Transverse colon (tissue), 4 donors: Measurements from ENCODE around the gene PPP3CA. TPM values are rescaled to one million over a fixed set of nuclear protein-coding genes. Genes with fewer than 3 reads are reported as not detected.

Source experiments
- DNase-seq: peaks from one replicate; pipeline ENCODE4 v3.0.0-alpha.2; 2019
- H3K27ac ChIP-seq, 4 donors: fragments of 200-600 bp; sonication (generic); 2 replicates each; pipeline ENCODE4 v1.5.1; 2016 to 2018; ENCODE audit warnings: inconsistent platforms in 4 of 4
- H3K27me3 ChIP-seq: fragments of 200-600 bp; sonication (generic); 2 replicates; pipeline ENCODE4 v1.5.1; 2017; ENCODE audit warnings: inconsistent platforms
- H3K36me3 ChIP-seq, 4 donors: fragments of 200-600 bp; sonication (generic); 2 replicates each; pipeline ENCODE4 v1.5.1; 2017 to 2019; ENCODE audit warnings: inconsistent platforms in 4 of 4
- H3K4me1 ChIP-seq, 4 donors: fragments of 200-600 bp; sonication (generic); 2 replicates each; pipeline ENCODE4 v1.5.1; 2017 to 2020; ENCODE audit warnings: inconsistent platforms in 4 of 4
- H3K4me3 ChIP-seq, 4 donors: fragments of 200-600 bp; sonication (generic); 1 replicate in 1 of 4; 2 replicates in 3 of 4; pipeline versions ENCODE4 v1.5.1 to v1.6.1; 2017 to 2019; ENCODE audit warnings: inconsistent platforms in 4 of 4
- H3K9me3 ChIP-seq, 2 donors: fragments of 200-600 bp; sonication (generic); 2 replicates each; pipeline ENCODE4 v1.5.1; 2017 to 2019; ENCODE audit warnings: inconsistent platforms in 2 of 2
- CTCF ChIP-seq, 5 experiments: fragments of 200-600 bp in 3 of 5; fragments of 450-650 bp in 2 of 5; sonication (generic) in 3 of 5; IDR thresholded peaks; 1 replicate in 2 of 5; 2 replicates in 3 of 5; pipeline ENCODE4 v1.5.1; 2016 to 2017; ENCODE audit warnings: antibody characterized with exemption in 5 of 5, inconsistent platforms in 3 of 5, mild to moderate bottlenecking in 2 of 5, moderate library complexity in 1 of 5
- EP300 ChIP-seq: sonication (generic); formaldehyde crosslinking; IDR thresholded peaks from one replicate; pipeline ENCODE4 v1.6.1; 2017; ENCODE audit warnings: antibody characterized with exemption, low read depth
- POLR2A ChIP-seq: fragments of 450-650 bp; IDR thresholded peaks from one replicate; pipeline ENCODE4 v1.6.1; 2016; ENCODE audit warnings: antibody characterized with exemption, mild to moderate bottlenecking, moderate library complexity
- POLR2AphosphoS5 ChIP-seq, 3 donors: sonication (generic); formaldehyde crosslinking; IDR thresholded peaks; one replicate each; pipeline ENCODE4 v1.6.1; 2016; ENCODE audit warnings: antibody characterized with exemption in 3 of 3
- WGBS, 2 donors: methylation state at CpG; one replicate each; pipeline ENCODE4 v1.1.5; 2018; ENCODE audit warnings: low coverage in 1 of 2; 5-methylcytosine and 5-hydroxymethylcytosine counted together
- in situ Hi-C, 4 donors: fragments of 200-750 bp; cut with MboI; loops; one replicate each; pipeline versions ENCODE4 v1.15.0 to v1.15.1; 2017; ENCODE audit warnings: low sequenced_read_pairs in 3 of 4, low pct_ligation_motif_present in 1 of 4, low pct_unique_long_range_greater_than_20kb in 1 of 4
- intact Hi-C: fragments of 100-400 bp; cut with DNase I; formaldehyde crosslinking; loops from one replicate; pipeline ENCODE4 v1.15.1; 2023; ENCODE audit warnings: low total_unique reads
- total RNA-seq, 4 donors: library from RNA; depleted of rRNA; stranded (reverse); fragments of >200 nt; gene quantifications; one replicate each; pipeline ENCODE4 v1.1.0, GENCODE V29; 2016

Gene PPP3CA
- total RNA-seq, 4 donors from 2014 or later, result 29.2 to 50.7 (median 37.7) TPM

GRCh38 chr4:101264512-101264911 is 82.8 kb downstream of the PPP3CA start:
- no peak overlapping the region for H3K27ac ChIP-seq
- H3K36me3 ChIP-seq, result no peaks in the 10 kb centered on the region
- intact Hi-C loops (no loop called here), in situ Hi-C loops (no loop called here)
- H3K4me3 ChIP-seq, result no peak overlapping the region
- TF ChIP-seq POLR2AphosphoS5 (IDR thresholded peaks at IDR 0.05) (no peak), EP300 (no peak), POLR2A (no peak), CTCF (IDR thresholded peaks at IDR 0.05) (no peak)
- no peaks in the 10 kb centered on the region for H3K27me3 ChIP-seq
- no peak for DNase-seq
- H3K4me1 ChIP-seq, result peaks cover 6 to 35% (median 13%) of the 10 kb centered on the region in 4 donors
- H3K9me3 ChIP-seq, result no peaks in the 10 kb centered on the region

- in situ Hi-C loops (no loop called here), intact Hi-C loops (no loop called here)
- Histone ChIP-seq H3K4me1 (peaks cover 10 to 43% (median 18%) of the 10 kb centered on the region in 4 donors), H3K27ac (no peak overlapping the region), H3K9me3 (no peaks in the 10 kb centered on the region), H3K4me3 (no peak overlapping the region), H3K36me3 (no peaks in the 10 kb centered on the region), H3K27me3 (no peaks in the 10 kb centered on the region)
- no peak for DNase-seq
- no peak for TF ChIP-seq CTCF (IDR thresholded peaks at IDR 0.05)
- no peak for TF ChIP-seq POLR2A
- no peak for TF ChIP-seq EP300
- TF ChIP-seq POLR2AphosphoS5 (IDR thresholded peaks at IDR 0.05), result no peak
These were observed 84.6 kb downstream of the PPP3CA start for GRCh38 chr4:101262683-101263082.

- no peak overlapping the region for H3K4me3 ChIP-seq
- TF ChIP-seq POLR2A (no peak), EP300 (no peak), POLR2AphosphoS5 (IDR thresholded peaks at IDR 0.05) (no peak), CTCF (IDR thresholded peaks at IDR 0.05) (no peak)
- H3K27ac ChIP-seq, result no peak overlapping the region
- H3K9me3 ChIP-seq, result no peaks in the 10 kb centered on the region
- no peaks in the 10 kb centered on the region for H3K36me3 ChIP-seq
- no peak for DNase-seq
- in situ Hi-C loops, result no loop called here
- H3K27me3 ChIP-seq, result no peaks in the 10 kb centered on the region
- intact Hi-C loops, result no loop called here
- peaks cover 10 to 57% (median 24%) of the 10 kb centered on the region in 4 donors for H3K4me1 ChIP-seq
- WGBS, 2 donors, result 53 to 72% methylated on average over 2 to 4 of the region's 4 CpGs
These were observed 87.5 kb downstream of the PPP3CA start for GRCh38 chr4:101259876-101260275.

GRCh38 chr4:101258883-101259282 is 88.4 kb downstream of the PPP3CA start:
- H3K27ac ChIP-seq, result no peak overlapping the region
- intact Hi-C loops (no loop called here), in situ Hi-C loops (no loop called here)
- no peak overlapping the region for H3K4me3 ChIP-seq
- 56 to 64% methylated on average over 2 of the region's 2 CpGs for WGBS, 2 donors
- no peaks in the 10 kb centered on the region for H3K9me3 ChIP-seq
- no peaks in the 10 kb centered on the region for H3K36me3 ChIP-seq
- no peaks in the 10 kb centered on the region for H3K27me3 ChIP-seq
- no peak for TF ChIP-seq EP300
- TF ChIP-seq CTCF (IDR thresholded peaks at IDR 0.05), result no peak
- TF ChIP-seq POLR2AphosphoS5 (IDR thresholded peaks at IDR 0.05), result no peak
- TF ChIP-seq POLR2A, result no peak
- no peak for DNase-seq
- H3K4me1 ChIP-seq, result peaks cover 9 to 61% (median 22%) of the 10 kb centered on the region in 4 donors
